GM19397 (cell line): Measurements from ENCODE around the gene SAT1.
A peak's percentile ranks its signal among the peaks of the same experiment; 100 is the strongest.
"Not testable (repeated sequence)": the region's sequence is repeated elsewhere in the genome, so short reads cannot be mapped to it uniquely, and the experiment has no call there.

ENCODE experiments used
- ATAC-seq: cut with Tn5 transposase; IDR thresholded peaks from one replicate; pipeline ENCODE4 v1.9.1; 2021; ENCODE audit warnings: mild to moderate bottlenecking, moderate library complexity; ENCODE audit not compliant: unreplicated experiment

SAT1 gene

GRCh38 chrX:23782863-23783588 lies at the start of gene SAT1:
Gene SAT1, plus strand, starts transcription at chrX:23783173. Its CDS starts 179 bp downstream, at chrX:23783352.
- peak; percentile 89 for ATAC-seq

GRCh38 chrX:23736030-23736429 lies 46.9 kb upstream of the SAT1 start:
- no peak for ATAC-seq

- no peak for ATAC-seq
Observed at GRCh38 chrX:23737413-23737812, 45.6 kb upstream of the SAT1 start.

GRCh38 chrX:23742174-23742696 lies 40.7 kb upstream of the SAT1 start:
- peak; percentile 13 for ATAC-seq

- peak; percentile 97 for ATAC-seq
Observed at GRCh38 chrX:23742697-23743622, 40.0 kb upstream of the SAT1 start, which contains the start of gene ACOT9. Gene ACOT9, minus strand, starts transcription at chrX:23743276. Its CDS starts 132 bp downstream, at chrX:23743144.

- not testable (repeated sequence) for ATAC-seq
Observed at GRCh38 chrX:23743623-23743971, 39.4 kb upstream of the SAT1 start.

- ATAC-seq, result no peak
Observed at GRCh38 chrX:23745786-23746185, 37.2 kb upstream of the SAT1 start.

GRCh38 chrX:23749129-23749528 lies 33.8 kb upstream of the SAT1 start:
- ATAC-seq, result no peak

- ATAC-seq, result no peak
Observed at GRCh38 chrX:23749576-23749975, 33.4 kb upstream of the SAT1 start.

- no peak for ATAC-seq
Observed at GRCh38 chrX:23752740-23753415, 30.1 kb upstream of the SAT1 start.

- no peak for ATAC-seq
Observed at GRCh38 chrX:23754664-23755063, 28.3 kb upstream of the SAT1 start.

GRCh38 chrX:23756165-23756564 lies 26.8 kb upstream of the SAT1 start:
- no peak for ATAC-seq

- ATAC-seq, result no peak
Observed at GRCh38 chrX:23759821-23760220, 23.2 kb upstream of the SAT1 start.

GRCh38 chrX:23764188-23764984 lies 18.6 kb upstream of the SAT1 start:
- no peak for ATAC-seq

- no peak for ATAC-seq
Observed at GRCh38 chrX:23765449-23765848, 17.5 kb upstream of the SAT1 start.

GRCh38 chrX:23765868-23766267 lies 17.1 kb upstream of the SAT1 start:
- no peak for ATAC-seq

GRCh38 chrX:23766650-23767551 lies 16.1 kb upstream of the SAT1 start:
- no peak for ATAC-seq

- ATAC-seq, result no peak
Observed at GRCh38 chrX:23770142-23770541, 12.8 kb upstream of the SAT1 start.

- ATAC-seq, result not testable (repeated sequence)
Observed at GRCh38 chrX:23771086-23771485, 11.9 kb upstream of the SAT1 start.
